Glutamatergic neuron (in vitro differentiated cells): Measurements from ENCODE around the gene ALDH1B1. TPM values are rescaled to one million over a fixed set of nuclear protein-coding genes. Genes with fewer than 3 reads are reported as not detected.

Experiments used
- DNase-seq: peaks from one replicate; pipeline ENCODE4 v3.0.0; 2022
- H3K27ac Mint-ChIP-seq: one replicate; pipeline ENCODE4 v1.8.0; 2020; ENCODE audit warnings: mild to moderate bottlenecking, mixed read lengths, inconsistent platforms; ENCODE audit not compliant: unreplicated experiment
- H3K27me3 Mint-ChIP-seq: one replicate; pipeline ENCODE4 v1.8.0; 2020; ENCODE audit warnings: mild to moderate bottlenecking, moderate library complexity, mixed read lengths, inconsistent platforms; ENCODE audit not compliant: unreplicated experiment
- H3K36me3 Mint-ChIP-seq: one replicate; pipeline ENCODE4 v1.8.0; 2020; ENCODE audit warnings: mild to moderate bottlenecking, mixed read lengths, inconsistent platforms; ENCODE audit not compliant: unreplicated experiment
- H3K4me1 Mint-ChIP-seq: one replicate; pipeline ENCODE4 v1.8.0; 2020; ENCODE audit warnings: mild to moderate bottlenecking, low read depth, mixed read lengths, inconsistent platforms; ENCODE audit not compliant: unreplicated experiment
- H3K4me3 Mint-ChIP-seq: one replicate; pipeline ENCODE4 v1.8.0; 2020; ENCODE audit warnings: mild to moderate bottlenecking, mixed read lengths, inconsistent platforms; ENCODE audit not compliant: unreplicated experiment
- H3K9me3 Mint-ChIP-seq: one replicate; pipeline ENCODE4 v1.8.0; 2020; ENCODE audit warnings: mild to moderate bottlenecking, moderate library complexity, mixed read lengths, inconsistent platforms; ENCODE audit not compliant: unreplicated experiment
- total RNA-seq: library from RNA; stranded (reverse); fragmentation: NEBNext Ultra II Directional; extraction: Animal tissue kit (Norgen Biotek cat#: 25700); gene quantifications from one replicate; pipeline ENCODE4 v1.2.1, GENCODE V29; 2021; ENCODE audit not compliant: unreplicated experiment
- TF ChIP-seq, protein P1 (sequence below): fragments of 200-600 bp; sonication (generic); IDR thresholded peaks from one replicate; pipeline ENCODE4 v1.5.0; 2021; ENCODE audit not compliant: partially characterized antibody, unreplicated experiment

ALDH1B1 gene
- total RNA-seq, 1 donor from 2014 or later, result 15.3 TPM

DNA sequence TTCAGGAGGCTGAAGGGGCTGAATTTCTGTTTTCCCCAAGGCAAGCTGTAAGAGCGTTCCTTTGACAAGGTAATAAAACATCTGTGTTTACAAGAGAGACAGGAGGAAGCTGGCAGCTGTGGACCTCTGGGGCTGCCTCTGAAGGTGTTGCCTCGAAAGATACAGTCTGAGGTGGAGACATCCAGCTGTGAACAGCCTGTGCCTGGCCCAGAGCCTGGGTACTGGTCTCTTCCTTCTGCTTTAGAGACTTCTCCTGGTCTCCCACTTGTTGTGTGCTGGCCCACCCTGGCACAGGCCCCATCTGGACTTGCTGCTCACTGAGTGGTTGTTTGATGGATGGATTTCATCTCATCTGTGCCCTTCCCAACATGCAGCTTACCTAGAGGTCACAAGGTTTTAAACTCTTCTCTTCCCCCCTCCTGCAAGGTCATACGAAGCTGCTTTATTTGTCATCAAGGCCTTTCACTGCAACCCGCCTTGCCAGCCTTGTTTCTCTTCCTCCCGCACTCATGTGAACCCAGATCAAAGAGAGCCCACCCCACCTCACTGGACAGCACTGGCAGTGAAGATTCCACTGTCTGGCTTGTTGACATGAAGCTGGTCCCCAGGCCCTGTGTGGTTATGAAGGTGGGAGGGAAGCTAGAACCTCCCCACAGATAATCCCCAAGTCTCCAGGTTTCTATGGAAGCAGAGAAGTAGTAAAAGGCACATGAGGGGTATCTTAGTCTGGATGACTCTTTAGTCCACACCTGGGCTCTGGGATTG, 35.0 kb upstream of the ALDH1B1 start:
- peaks cover 9% of the 10 kb centered on the region for H3K9me3 Mint-ChIP-seq
- TF ChIP-seq, protein P1, sequence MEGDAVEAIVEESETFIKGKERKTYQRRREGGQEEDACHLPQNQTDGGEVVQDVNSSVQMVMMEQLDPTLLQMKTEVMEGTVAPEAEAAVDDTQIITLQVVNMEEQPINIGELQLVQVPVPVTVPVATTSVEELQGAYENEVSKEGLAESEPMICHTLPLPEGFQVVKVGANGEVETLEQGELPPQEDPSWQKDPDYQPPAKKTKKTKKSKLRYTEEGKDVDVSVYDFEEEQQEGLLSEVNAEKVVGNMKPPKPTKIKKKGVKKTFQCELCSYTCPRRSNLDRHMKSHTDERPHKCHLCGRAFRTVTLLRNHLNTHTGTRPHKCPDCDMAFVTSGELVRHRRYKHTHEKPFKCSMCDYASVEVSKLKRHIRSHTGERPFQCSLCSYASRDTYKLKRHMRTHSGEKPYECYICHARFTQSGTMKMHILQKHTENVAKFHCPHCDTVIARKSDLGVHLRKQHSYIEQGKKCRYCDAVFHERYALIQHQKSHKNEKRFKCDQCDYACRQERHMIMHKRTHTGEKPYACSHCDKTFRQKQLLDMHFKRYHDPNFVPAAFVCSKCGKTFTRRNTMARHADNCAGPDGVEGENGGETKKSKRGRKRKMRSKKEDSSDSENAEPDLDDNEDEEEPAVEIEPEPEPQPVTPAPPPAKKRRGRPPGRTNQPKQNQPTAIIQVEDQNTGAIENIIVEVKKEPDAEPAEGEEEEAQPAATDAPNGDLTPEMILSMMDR, result no peak
- H3K4me1 Mint-ChIP-seq, result peaks cover 21% of the 10 kb centered on the region
- no peak for DNase-seq
- peaks cover 7% of the 10 kb centered on the region for H3K27me3 Mint-ChIP-seq
- H3K27ac Mint-ChIP-seq, result no peak overlapping the region
- H3K36me3 Mint-ChIP-seq, result no peaks in the 10 kb centered on the region
- H3K4me3 Mint-ChIP-seq, result no peak overlapping the region

DNA sequence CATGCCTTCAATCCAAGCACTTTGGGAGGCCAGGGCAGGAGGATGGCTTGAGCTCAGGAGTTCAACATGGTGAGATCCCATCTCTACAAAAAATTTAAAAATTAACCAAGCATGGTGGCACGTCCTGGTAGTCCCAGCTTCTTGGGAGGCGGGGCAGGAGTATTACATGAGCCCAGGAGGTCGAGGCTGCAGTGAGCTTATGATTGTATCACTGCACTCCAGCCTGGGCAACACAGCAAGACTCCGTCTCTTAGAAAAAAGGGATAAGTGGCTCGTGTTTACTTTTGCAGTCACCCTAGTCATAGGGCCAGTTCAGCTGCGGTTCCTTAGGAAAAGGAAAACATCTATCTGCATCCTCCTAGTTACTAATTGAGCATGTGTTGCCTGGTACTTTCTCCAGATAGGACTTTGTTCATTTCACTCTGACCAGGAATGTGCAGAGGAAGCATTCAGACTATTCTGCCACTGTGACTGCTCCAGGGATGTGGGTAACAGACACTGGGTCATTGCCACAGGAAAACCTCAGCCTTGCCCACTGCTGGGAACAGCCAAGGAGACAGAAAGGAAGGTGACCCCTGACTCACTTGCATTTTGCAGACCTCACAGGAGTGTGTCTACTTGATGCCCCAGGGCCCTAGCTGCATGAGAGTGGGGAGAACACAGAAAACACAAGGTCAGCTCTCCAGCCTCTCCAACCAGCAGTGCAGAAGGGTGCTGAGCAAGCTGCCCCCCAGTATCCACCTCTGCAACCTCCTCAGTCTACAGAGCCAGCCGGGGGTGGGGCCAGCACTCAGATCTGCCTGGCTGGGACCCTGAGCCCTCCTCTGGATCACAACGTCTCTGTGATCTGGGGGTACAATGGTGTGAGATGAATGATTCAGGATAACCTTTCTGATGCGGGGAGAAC, 33.9 kb upstream of the ALDH1B1 start:
- H3K36me3 Mint-ChIP-seq, result no peaks in the 10 kb centered on the region
- no peak overlapping the region for H3K4me3 Mint-ChIP-seq
- H3K9me3 Mint-ChIP-seq, result peaks cover 9% of the 10 kb centered on the region
- DNase-seq, result no peak
- H3K27me3 Mint-ChIP-seq, result peaks cover 7% of the 10 kb centered on the region
- H3K27ac Mint-ChIP-seq, result no peak overlapping the region
- TF ChIP-seq, protein P1, result no peak
- H3K4me1 Mint-ChIP-seq, result peaks cover 25% of the 10 kb centered on the region

DNA sequence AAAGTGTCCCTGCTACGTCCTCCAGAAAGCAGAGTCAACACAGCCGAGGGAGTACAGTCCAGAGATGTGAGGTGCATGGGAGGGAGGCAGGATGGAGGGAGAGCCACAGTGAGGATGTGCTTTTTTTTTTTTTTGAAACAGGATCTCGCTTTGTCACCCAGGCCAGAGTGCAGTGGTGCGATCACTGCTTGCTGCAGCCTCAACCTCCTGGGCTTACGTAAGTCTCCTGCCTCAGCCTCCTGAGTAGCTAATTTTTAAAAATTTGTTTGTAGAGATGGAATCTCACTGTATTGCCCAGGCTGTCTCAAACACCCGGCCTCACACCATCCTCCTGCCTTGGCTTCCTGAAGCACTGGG, 33.2 kb upstream of the ALDH1B1 start:
- peaks cover 25% of the 10 kb centered on the region for H3K4me1 Mint-ChIP-seq
- peaks cover 8% of the 10 kb centered on the region for H3K9me3 Mint-ChIP-seq
- no peak overlapping the region for H3K27ac Mint-ChIP-seq
- H3K4me3 Mint-ChIP-seq, result no peak overlapping the region
- H3K36me3 Mint-ChIP-seq, result no peaks in the 10 kb centered on the region
- TF ChIP-seq, protein P1, result no peak
- peaks cover 7% of the 10 kb centered on the region for H3K27me3 Mint-ChIP-seq
- no peak for DNase-seq

DNA sequence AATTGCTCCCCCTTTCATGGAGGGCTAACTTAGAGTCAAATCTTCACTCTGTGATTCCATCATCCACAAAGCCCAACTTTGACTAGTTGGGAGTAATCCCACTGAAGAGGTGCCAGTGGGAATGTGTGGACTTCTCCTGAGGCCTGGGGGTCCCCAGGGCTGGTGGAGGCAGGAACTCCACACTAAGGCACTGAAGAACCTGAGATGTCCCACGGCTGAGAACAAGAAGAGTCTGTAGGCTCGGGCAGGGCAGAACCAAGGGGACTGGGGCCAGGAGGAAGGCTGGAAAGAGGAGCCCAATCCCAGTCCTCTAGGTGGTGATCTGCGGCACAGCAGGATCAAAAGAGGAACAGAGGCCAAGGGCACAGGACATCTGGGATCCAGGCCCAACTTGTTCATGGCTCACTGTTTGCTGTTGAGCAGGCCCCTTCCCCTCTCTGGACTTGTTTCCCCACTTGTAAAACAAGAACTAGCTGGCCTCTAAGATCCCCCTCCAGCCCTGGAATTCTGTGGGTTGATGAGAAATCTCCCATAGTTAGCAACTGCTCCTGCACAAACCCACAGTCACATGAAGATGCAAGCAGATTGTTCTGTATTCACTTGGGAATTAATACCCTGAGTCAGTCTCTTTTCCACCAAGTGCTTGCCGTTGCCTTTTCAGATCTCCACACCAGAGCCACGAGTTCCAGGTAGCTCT, 32.7 kb upstream of the ALDH1B1 start:
- Mint-ChIP-seq H3K36me3 (no peaks in the 10 kb centered on the region), H3K4me1 (peaks cover 25% of the 10 kb centered on the region), H3K27ac (peak overlapping the region; percentile 1), H3K4me3 (no peak overlapping the region), H3K27me3 (peaks cover 7% of the 10 kb centered on the region), H3K9me3 (peaks cover 8% of the 10 kb centered on the region)
- TF ChIP-seq, protein P1, result no peak
- DNase-seq, result no peak
